T-helper 17 cell (primary cell): ENCODE measurements around the gene RPLP1. TPM values are rescaled to one million over a fixed set of nuclear protein-coding genes. Genes with fewer than 3 reads are reported as not detected.

Experiments used
- ATAC-seq: fragments of 150-1000 bp; cut with Tn5 transposase; 2 replicates; pipeline ENCODE4 v1.10.0; 2021; ENCODE audit warnings: mild to moderate bottlenecking, moderate library complexity
- DNase-seq, 3 donors: peaks; one replicate each; pipeline versions ENCODE4 v3.0.0 to v3.0.0-alpha.2; 2020 to 2021
- H3K9me3 ChIP-seq: one replicate; pipeline ENCODE4 v1.7.0; 2013; ENCODE audit warnings: low read length, mild to moderate bottlenecking; ENCODE audit not compliant: control insufficient read depth, poor library complexity, severe bottlenecking
- H3K27ac Mint-ChIP-seq: one replicate; pipeline ENCODE4 v1.8.0; 2022; ENCODE audit warnings: mild to moderate bottlenecking, moderate library complexity, mixed read lengths
- H3K27me3 Mint-ChIP-seq: one replicate; pipeline ENCODE4 v1.8.0; 2022; ENCODE audit warnings: mixed read lengths
- H3K36me3 Mint-ChIP-seq: one replicate; pipeline ENCODE4 v1.8.0; 2022; ENCODE audit warnings: low read depth, mixed read lengths
- H3K4me1 Mint-ChIP-seq: one replicate; pipeline ENCODE4 v1.8.0; 2022; ENCODE audit warnings: mild to moderate bottlenecking, mixed read lengths
- H3K4me3 Mint-ChIP-seq: one replicate; pipeline ENCODE4 v1.8.0; 2022; ENCODE audit warnings: mild to moderate bottlenecking, moderate library complexity, mixed read lengths
- total RNA-seq, 4 donors: library from RNA in 2 of 4; stranded (reverse) in 2 of 4; gene quantifications; one replicate each; pipeline ENCODE4 v1.2.3 and lab custom pipeline; 2022 to 2026

RPLP1 gene
- 1,000 to 10,000 TPM; 2,488 to 2,685 TPM for total RNA-seq
- total RNA-seq (lab: John Stamatoyannopoulos, UW) = 371 to 997 reads per million in 2 donors

DNA sequence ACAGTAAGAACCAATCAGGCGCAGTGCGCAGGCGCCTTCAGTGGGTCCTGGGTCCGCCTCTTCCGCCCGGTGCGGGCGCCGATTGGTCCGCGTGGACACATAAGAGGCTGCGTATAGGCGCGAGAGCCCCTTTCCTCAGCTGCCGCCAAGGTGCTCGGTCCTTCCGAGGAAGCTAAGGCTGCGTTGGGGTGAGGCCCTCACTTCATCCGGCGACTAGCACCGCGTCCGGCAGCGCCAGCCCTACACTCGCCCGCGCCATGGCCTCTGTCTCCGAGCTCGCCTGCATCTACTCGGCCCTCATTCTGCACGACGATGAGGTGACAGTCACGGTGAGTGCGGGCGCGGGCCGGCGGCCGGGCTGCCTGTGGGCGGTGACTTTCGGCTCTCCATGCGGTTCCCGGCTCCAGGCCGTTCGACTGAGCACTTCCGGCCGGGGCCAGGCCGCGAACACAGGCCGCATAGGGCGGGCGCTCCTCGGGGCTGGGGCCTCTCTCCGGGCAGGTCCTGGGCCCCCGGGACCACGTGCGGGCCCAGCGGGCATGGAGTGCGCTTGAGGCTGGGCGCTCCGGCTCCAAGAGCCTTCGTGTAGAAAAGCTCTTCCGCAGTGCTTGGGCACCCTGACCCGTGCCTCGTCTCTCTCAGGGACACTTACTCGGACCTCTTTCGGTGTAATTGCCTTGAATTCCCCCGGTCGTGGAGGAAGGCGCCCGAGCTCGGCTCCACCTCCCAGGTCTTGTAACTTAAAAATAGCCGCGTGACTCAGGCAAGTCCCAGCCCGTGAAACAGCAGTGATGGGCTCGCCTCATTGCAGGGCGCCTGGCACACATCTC, at the start of gene RPLP1:
TSS of gene RPLP1 (plus strand) at position 127 of the 830 bp plus-strand sequence. CDS start at position 258, 131 bp downstream.
- Mint-ChIP-seq H3K4me1 (peaks cover 36% of the 10 kb centered on the region), H3K27ac (peak within 1 kb of the TSS; percentile 99), H3K27me3 (no peaks in the 10 kb centered on the region), H3K4me3 (peak within 1 kb of the TSS; percentile 99), H3K36me3 (peaks cover 8% of the 10 kb centered on the region)
- H3K9me3 ChIP-seq = peaks cover 6% of the 10 kb centered on the region
- DNase-seq (peak; percentile 89 to 95 (median 93)), ATAC-seq (peak; percentile 85)

DNA sequence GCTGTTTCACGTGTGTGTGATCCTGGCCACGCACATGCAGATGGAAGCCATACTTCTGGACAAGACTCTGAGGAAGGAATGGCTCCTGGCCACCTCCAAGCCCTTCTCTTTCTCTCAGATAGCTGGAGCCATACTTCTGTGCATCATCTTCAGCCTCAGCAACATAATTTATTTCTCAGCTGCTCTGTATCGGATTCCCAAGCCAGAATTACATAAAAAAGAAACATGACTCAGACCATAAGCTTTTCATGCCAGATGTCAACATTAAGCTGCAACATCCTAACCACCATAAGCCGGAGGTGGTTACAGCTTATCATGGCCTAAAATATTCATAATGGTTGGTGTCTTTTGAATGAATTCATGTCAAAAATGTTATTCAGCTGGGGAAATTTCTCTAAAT, 49.0 kb upstream of the RPLP1 start:
- Mint-ChIP-seq H3K27me3 (peaks cover 26% of the 10 kb centered on the region), H3K4me1 (no peaks in the 10 kb centered on the region), H3K36me3 (no peaks in the 10 kb centered on the region), H3K27ac (no peak overlapping the region), H3K4me3 (no peak overlapping the region)
- DNase-seq (no peak), ATAC-seq (no peak)
- no peaks in the 10 kb centered on the region for H3K9me3 ChIP-seq

DNA sequence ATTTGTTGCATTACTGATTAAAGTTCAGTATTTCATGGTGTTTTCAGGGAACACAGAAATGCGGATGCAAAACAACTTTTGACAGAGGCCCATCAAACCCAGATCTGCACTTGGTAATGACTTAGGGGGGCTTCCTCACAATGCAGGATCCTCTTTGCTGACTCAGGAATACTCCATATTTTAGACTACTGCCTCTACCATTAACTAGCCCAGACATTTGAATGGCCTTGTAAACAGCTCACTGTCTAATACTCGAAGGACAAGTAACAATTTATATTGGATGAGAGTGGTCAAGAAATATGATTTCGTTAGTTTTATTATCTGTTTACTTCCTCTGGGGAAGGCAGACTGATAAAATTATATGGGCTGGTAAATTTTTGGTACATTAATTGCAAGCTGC, 47.5 kb upstream of the RPLP1 start:
- no peaks in the 10 kb centered on the region for H3K9me3 ChIP-seq
- ATAC-seq (no peak), DNase-seq (no peak)
- Mint-ChIP-seq H3K27ac (no peak overlapping the region), H3K4me3 (no peak overlapping the region), H3K4me1 (no peaks in the 10 kb centered on the region), H3K36me3 (no peaks in the 10 kb centered on the region), H3K27me3 (peaks cover 26% of the 10 kb centered on the region)

DNA sequence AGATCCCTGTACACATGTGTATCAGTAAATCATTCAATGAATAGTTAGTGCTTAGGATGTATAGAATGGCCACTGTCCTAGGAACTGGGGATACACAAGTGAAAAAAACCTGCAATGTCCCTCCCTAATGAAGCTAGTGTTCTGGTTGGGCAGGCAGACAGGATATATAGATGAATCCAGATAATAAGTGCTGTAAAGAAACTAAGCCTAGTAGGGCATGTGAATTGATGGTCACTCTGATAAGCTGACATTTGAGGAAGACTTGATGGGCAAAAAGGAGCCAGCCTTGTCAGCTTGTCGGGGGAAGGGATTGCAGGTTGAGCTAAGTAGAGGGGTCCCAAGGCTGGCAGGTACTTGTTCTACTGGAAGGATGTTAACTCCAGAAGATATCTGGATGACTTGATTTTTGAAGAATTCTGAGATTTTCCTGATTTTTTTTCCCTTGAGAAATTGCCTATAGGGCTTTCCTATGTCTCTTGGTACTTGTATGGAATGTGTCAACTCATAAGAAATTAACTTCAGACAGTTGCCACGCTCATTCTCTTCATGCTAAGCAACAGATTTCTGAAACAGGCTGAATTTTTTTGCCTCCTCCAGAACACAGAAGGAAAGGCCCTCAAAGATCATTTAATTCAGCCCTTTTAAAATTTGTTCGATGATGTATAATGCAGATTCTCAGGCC, 44.8 kb upstream of the RPLP1 start:
- no peaks in the 10 kb centered on the region for H3K9me3 ChIP-seq
- H3K4me1 Mint-ChIP-seq = no peaks in the 10 kb centered on the region
- peaks cover 26% of the 10 kb centered on the region for H3K27me3 Mint-ChIP-seq
- H3K27ac Mint-ChIP-seq = no peak overlapping the region
- no peak for DNase-seq
- no peak for ATAC-seq
- no peaks in the 10 kb centered on the region for H3K36me3 Mint-ChIP-seq
- no peak overlapping the region for H3K4me3 Mint-ChIP-seq

DNA sequence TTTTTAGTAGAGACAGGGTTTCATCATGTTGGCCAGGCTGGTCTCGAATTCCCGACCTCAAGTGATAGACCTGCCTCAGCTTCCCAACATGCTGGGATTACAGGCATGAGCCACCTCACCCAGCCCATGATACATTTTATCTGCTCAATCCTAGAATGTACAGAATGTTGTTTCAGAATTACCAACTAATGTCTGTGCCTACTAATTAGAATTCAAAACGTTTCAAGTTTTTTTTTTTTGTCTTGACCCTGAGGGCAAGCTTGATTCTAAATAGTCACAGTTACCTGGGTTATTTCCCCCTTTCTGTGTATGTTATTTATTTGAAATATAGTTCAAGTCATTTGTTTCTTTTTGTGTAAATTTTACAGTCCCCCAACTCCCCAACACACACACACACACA, 43.8 kb upstream of the RPLP1 start:
- no peak for ATAC-seq
- H3K36me3 Mint-ChIP-seq = no peaks in the 10 kb centered on the region
- peaks cover 4% of the 10 kb centered on the region for H3K4me1 Mint-ChIP-seq
- H3K27ac Mint-ChIP-seq = no peak overlapping the region
- no peak for DNase-seq
- no peaks in the 10 kb centered on the region for H3K9me3 ChIP-seq
- H3K27me3 Mint-ChIP-seq = peaks cover 20% of the 10 kb centered on the region
- H3K4me3 Mint-ChIP-seq = no peak overlapping the region

DNA sequence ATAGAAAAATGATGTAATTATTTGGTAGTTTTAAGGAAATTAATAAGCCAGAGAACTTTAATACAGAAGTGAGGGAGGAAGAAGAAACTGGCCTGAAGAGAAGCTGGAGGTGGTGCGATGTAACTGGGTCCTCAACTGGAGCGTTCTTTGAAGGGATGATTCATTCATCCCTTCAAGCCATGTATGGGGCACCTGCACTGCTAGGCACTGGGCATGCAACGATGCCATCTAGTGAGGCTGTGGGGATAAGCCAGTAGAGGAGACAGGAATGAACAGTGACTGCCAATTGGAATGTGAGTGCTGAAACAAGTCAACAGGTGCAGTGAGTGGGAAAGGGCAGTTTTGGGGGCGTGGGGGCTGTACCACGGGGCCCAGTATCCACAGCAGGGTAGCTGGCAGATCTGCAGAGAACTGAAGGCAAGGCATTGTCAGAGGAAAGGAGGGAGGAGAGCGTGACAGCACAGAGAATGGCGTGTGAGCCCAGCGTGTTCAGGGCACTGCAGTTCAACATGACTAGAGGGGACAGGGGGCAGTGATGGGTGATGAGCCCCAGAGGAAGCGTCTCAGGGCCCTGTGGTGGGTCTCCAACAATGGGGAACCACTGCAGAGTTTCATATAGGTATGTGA, 42.3 kb upstream of the RPLP1 start:
- Mint-ChIP-seq H3K36me3 (no peaks in the 10 kb centered on the region), H3K27ac (no peak overlapping the region), H3K4me1 (peaks cover 12% of the 10 kb centered on the region), H3K4me3 (no peak overlapping the region), H3K27me3 (peaks cover 11% of the 10 kb centered on the region)
- H3K9me3 ChIP-seq = no peaks in the 10 kb centered on the region
- ATAC-seq = no peak
- no peak for DNase-seq

DNA sequence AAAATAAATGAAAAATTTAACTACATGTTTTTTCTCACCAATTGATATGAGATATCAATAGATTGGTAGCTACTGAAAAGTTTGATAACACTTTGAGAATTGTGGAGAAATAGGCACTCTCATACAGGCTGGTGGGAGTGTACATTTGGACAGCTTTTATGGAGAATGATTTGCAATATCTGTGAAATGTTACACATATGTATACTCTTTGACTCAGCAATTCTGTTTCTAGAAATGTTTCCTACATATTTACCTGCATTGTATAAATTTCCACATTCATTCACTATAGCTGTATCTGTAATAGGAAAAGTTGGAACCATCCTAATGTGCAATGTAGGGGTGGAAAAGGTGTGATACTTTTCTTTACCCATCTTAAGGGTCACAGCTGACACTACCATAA, 40.3 kb upstream of the RPLP1 start:
- H3K36me3 Mint-ChIP-seq = no peaks in the 10 kb centered on the region
- no peak for ATAC-seq
- peaks cover 7% of the 10 kb centered on the region for H3K27me3 Mint-ChIP-seq
- H3K4me1 Mint-ChIP-seq = peaks cover 12% of the 10 kb centered on the region
- no peak for DNase-seq
- no peak overlapping the region for H3K4me3 Mint-ChIP-seq
- H3K9me3 ChIP-seq = no peaks in the 10 kb centered on the region
- peak overlapping the region; percentile 34 for H3K27ac Mint-ChIP-seq

DNA sequence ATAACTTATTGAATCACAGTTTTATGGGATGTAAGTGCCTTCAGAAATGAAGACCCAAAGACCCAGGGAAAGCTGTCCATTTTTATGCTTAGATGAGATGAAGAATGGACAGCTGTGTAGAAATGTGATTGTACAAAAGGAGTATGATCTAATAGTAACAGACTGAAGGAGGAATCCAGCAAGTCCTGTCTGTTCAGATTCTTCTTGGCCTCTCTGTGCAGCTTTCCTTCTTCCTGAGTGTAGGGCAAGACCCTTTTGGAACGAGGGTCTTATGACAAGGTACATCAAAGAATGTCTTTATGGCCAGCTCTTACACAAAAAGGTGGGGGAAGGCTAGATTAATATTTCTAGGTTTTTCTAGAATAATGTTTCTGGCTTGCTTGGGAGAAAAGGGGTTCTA, 39.9 kb upstream of the RPLP1 start:
- Mint-ChIP-seq H3K4me1 (peaks cover 12% of the 10 kb centered on the region), H3K27ac (no peak overlapping the region), H3K4me3 (no peak overlapping the region), H3K27me3 (peaks cover 4% of the 10 kb centered on the region), H3K36me3 (no peaks in the 10 kb centered on the region)
- no peak for DNase-seq
- ATAC-seq = no peak
- H3K9me3 ChIP-seq = no peaks in the 10 kb centered on the region

DNA sequence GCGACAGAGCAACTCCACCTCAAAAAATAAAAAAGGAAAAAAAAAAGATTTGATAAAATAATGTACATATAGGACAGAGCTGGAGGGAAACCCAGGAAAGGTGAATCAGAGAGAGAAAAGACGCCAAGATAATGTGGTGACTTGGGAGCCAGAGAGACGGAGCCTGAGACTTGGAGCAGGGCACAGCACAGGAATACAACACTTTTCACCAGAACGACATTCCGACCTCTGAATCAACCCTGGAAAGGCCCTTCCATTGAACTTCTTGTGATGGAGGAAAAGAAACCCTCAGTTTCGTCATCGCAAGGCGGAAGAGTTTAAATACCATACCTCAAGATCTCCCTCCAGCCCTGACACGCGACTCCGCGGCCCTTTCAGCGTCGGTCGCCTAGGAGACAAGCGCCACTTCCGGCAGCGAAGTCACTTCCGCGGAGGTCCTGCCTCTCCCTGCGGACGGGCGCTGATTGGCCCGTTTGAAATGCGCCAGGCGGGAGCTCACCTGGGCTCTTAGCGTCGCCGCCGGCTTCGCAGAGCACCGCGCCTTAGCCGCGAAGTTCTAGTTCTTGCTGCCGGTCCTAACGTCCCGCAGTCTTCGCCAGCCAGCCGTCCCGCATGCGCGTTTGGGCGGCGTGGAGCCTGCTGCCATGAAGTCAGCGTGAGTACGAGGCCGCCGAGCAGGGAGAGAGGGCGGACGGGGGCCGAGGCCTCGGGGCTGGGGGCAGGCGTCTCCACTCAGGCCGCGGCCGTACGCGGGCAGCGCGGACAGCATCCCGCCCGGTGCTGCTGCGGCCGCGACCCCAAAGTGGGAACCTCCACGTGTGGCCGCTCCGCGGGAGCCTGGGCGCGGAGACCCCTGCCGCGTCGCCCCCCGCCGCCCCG, 38.6 kb upstream of the RPLP1 start, which contains the start of gene KIF23:
TSS of gene KIF23 (plus strand) at position 528 of the 879 bp plus-strand sequence. CDS start at position 645, 117 bp downstream.
- DNase-seq (peak; percentile 89 to 93 (median 91)), ATAC-seq (peak; percentile 97)
- peak within 1 kb of the TSS; percentile 90 for H3K27ac Mint-ChIP-seq
- H3K4me3 Mint-ChIP-seq = peak within 1 kb of the TSS; percentile 87
- H3K36me3 Mint-ChIP-seq = no peaks in the 10 kb centered on the region
- peaks cover 6% of the 10 kb centered on the region for H3K27me3 Mint-ChIP-seq
- peaks cover 17% of the 10 kb centered on the region for H3K4me1 Mint-ChIP-seq
- no peaks in the 10 kb centered on the region for H3K9me3 ChIP-seq

DNA sequence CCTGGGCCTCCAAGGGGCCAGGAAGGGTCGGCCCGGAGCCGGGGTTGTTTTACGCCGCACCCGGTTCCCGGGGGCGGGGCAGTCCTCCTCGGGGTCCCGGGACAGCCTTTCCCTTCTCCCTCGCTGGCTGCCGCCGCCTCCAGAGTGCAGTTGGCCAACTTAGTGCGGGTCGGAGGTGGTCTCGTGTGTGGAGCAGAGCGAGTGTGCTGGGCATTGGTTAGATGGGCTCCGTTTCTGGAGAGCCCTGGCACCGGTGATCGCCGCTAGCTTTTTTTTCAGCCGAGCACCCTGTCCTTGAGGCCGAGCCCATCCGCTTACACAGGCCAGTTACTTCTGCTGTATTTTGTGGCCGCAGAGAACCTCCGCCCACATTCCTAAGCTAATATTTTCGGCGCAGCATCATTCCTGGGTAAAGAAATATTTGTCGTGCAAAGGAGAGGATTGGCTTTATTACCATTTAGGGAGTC, 37.9 kb upstream of the RPLP1 start:
- H3K4me3 Mint-ChIP-seq = peak overlapping the region; percentile 75
- H3K4me1 Mint-ChIP-seq = peaks cover 17% of the 10 kb centered on the region
- DNase-seq = no peak
- H3K9me3 ChIP-seq = no peaks in the 10 kb centered on the region
- H3K27me3 Mint-ChIP-seq = peaks cover 6% of the 10 kb centered on the region
- no peak overlapping the region for H3K27ac Mint-ChIP-seq
- H3K36me3 Mint-ChIP-seq = peaks cover 2% of the 10 kb centered on the region
- ATAC-seq = no peak

DNA sequence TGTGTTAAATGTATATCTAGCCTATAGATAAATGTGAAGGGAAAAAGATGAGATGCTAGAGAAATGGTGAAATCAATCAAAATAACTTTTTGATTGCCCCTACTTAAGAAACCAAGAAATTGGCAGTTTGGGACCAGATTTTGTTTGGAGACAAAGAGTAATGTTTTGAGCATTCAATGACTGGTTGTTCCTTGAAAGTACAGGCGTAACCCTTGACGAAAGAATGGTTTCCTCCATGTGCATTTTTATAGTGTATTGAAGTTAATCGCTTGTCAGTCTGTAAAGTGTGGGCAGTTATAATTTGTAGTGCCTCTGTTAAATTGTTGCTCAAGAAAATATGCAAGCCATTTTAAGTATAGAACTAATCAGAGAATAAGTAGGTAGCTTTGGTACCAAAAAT, 37.2 kb upstream of the RPLP1 start:
- Mint-ChIP-seq H3K4me3 (peak overlapping the region; percentile 75), H3K27ac (no peak overlapping the region), H3K27me3 (peaks cover 6% of the 10 kb centered on the region), H3K36me3 (peaks cover 2% of the 10 kb centered on the region), H3K4me1 (peaks cover 17% of the 10 kb centered on the region)
- H3K9me3 ChIP-seq = no peaks in the 10 kb centered on the region
- DNase-seq = no peak
- ATAC-seq = no peak

DNA sequence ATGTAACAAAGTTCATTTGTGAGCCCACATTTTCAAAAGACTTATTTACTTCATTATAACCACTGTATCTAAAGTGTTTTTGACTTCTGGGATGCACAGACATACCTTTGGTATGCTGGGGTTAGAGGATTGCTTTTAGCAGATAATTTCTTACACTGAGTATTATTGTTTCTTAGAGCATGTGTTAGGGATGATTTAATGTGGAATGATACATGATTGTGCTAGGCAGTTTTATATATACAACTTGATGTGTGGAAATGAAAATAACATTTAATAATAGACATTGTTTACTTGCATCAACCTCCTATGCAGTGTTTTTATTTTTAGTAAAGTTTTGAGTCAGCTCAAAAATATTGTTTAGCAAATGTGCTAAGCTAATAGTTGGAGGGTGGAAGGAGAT, 35.0 kb upstream of the RPLP1 start:
- Mint-ChIP-seq H3K4me1 (peaks cover 17% of the 10 kb centered on the region), H3K4me3 (no peak overlapping the region), H3K27ac (peak overlapping the region; percentile 14), H3K36me3 (peaks cover 2% of the 10 kb centered on the region), H3K27me3 (peaks cover 6% of the 10 kb centered on the region)
- H3K9me3 ChIP-seq = no peaks in the 10 kb centered on the region
- ATAC-seq = no peak
- no peak for DNase-seq
